GM10266 (cell line): ENCODE measurements around the gene NME4.
"Not testable (repeated sequence)": the region's sequence is repeated elsewhere in the genome, so short reads cannot be mapped to it uniquely, and the experiment has no call there.

ENCODE experiments used
- DNase-seq: peaks from one replicate; pipeline ENCODE4 v3.0.0; 2012; ENCODE audit errors: extremely low spot score
- CTCF ChIP-seq: IDR thresholded peaks from 2 replicates; pipeline ENCODE4 v1.5.1; 2012; ENCODE audit warnings: mild to moderate bottlenecking, low read depth; ENCODE audit not compliant: control insufficient read depth, insufficient read depth; ENCODE audit errors: missing control alignments

Gene NME4

GRCh38 chr16:410516-411178 lies 13.6 kb downstream of the NME4 start:
- TF ChIP-seq CTCF, result no peak
- DNase-seq, result peak; percentile 3

- peak; percentile 6 for DNase-seq
- TF ChIP-seq CTCF, result no peak
These were observed 14.7 kb downstream of the NME4 start for GRCh38 chr16:411576-412265.

GRCh38 chr16:414395-415169 lies 17.6 kb downstream of the NME4 start:
- peak; percentile 9 for DNase-seq
- TF ChIP-seq CTCF, result no peak

GRCh38 chr16:415170-415498 lies 18.1 kb downstream of the NME4 start:
- not testable (repeated sequence) for DNase-seq

- DNase-seq, result not testable (repeated sequence)
These were observed 25.2 kb downstream of the NME4 start for GRCh38 chr16:422179-422578.

GRCh38 chr16:424033-424622 lies 27.1 kb downstream of the NME4 start:
- TF ChIP-seq CTCF, result no peak
- DNase-seq, result no peak

- DNase-seq, result no peak
- no peak for TF ChIP-seq CTCF
These were observed 27.7 kb downstream of the NME4 start for GRCh38 chr16:424623-425081.

- TF ChIP-seq CTCF, result peak; percentile 12
- DNase-seq, result peak; percentile 99
These were observed 28.2 kb downstream of the NME4 start, which contains the start of gene RAB11FIP3 for GRCh38 chr16:425082-425718. Gene RAB11FIP3 (plus strand): TSS chr16:425649. CDS start chr16:426007, 358 bp downstream.
